CD4-positive, alpha-beta T cell treated with Interleukin-10 for 1 hour (primary cell): ENCODE results near the gene MED31.
"Not testable (repeated sequence)": the region's sequence is repeated elsewhere in the genome, so short reads cannot be mapped to it uniquely, and the experiment has no call there.

ENCODE experiments used
- DNase-seq: peaks from one replicate; pipeline ENCODE4 v3.0.0-alpha.2; 2020

MED31 gene

DNA sequence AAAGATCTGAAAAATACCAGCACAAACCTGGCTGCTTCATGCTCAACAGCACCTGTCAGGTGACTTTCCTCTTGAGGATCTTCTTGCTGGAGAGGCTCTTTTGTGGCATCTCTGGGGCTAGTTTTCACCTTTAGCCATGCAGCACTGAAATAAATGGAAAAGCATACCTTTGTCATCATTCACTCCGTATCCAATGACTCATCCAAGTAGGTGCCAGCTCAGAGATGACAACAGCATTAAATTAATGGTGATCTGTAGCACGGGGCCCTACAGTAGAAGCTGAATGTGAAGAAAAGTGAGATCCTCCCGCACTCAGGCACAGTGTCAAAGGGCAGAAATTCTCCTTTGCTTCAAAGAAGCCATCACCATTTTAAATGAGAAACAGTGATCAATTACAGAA is 43.1 kb downstream of the MED31 start:
- no peak for DNase-seq

DNA sequence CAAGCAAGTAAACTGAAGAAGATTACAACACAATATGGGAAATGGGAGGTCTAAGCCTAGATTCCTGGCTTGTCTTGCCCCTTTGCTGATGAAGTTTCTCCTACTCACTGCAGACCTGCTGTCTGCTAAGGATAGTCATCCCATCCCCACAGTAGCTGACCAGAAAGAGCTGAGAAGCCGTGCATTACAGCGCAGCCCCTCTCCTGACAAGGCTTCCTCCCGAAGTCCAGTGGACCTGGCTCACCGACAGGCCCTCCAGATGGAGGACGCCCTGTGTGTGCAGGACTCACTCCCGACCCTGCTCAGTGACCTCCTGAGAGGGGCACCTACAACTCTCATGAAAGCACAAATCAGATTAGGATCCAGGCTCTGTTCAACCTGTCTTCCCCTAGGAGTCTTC is 46.3 kb downstream of the MED31 start:
- no peak for DNase-seq

DNA sequence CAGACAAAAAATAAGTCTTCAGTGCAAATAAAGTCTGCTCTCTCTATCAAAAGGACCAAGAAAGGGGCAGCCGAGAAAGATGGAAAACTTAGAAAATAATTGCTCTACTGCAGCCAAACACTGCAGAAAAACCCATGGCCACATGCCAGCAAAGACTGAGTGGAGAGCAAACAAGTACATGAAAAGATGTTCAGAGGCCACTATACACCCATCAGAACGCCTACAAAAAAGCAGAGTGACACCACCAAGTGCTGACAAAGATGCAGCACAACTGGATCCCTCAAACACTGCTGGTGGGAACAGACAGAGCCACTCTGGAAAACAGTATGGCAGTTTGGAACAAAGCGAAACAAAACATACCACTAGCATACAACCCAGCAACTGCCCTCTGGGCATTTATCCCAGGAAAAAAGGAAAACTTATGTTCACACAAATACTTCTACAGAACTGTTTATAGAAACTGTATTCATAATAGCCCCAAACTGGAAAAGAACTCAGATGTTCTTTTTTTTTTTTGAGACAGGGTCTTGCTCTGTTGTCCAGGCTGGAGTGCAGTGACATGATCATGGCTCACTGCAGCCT is 47.6 kb downstream of the MED31 start:
- no peak for DNase-seq

DNA sequence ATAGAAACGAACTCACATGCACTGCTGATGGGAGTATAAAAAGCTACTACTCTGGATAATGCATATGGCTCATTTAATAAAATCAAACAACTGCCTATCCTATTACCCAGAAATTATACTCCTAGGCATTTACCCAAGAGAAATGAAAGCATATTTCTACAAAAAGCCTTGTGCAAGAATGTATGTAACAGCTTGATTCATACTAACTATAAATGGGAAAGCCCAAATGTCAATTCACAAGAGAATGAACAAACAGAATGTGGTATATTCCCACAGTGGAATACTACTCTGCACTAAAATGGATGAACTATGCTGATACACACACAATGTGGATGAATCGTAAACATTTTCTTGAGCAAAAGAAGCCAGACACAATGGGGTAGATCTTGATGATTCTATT is 49.3 kb downstream of the MED31 start:
- no peak for DNase-seq

DNA sequence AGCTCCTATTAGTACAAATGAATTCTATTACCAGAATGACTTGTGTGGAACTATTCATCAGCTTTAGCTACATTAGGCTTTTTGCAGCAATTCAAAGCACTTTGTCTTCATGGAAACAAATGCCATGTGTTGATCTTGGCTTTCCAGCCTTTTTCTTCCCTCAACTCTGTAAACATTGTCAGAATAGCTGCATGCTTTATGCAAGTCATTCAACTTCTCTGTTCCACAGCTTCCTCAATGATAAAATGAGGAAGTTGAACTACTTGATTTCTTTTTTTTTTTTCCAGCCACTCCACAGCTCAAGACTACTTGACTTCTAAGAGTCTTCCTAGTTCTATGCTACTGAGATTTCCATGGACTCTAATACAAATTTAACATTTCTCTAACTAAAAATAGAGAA is 52.0 kb downstream of the MED31 start:
- DNase-seq = no peak

DNA sequence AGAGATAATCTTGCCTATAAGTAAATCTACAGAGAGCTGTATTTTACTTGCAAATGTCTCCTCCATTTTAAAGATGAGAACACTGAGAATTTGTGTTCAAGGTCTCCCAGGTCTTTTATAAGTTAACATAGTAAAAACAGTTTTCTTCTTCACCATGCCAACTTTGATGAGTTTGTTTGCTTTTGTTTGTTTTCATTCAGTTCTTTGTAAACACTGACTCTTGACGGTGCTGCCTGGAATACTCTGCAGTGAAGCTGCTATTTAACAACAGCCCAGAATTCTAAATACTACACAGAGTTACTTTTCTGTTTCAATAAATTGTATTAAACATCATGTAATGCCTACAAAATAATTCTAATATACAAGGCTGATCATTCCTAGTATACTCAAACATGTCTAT is 53.7 kb downstream of the MED31 start:
- no peak for DNase-seq

DNA sequence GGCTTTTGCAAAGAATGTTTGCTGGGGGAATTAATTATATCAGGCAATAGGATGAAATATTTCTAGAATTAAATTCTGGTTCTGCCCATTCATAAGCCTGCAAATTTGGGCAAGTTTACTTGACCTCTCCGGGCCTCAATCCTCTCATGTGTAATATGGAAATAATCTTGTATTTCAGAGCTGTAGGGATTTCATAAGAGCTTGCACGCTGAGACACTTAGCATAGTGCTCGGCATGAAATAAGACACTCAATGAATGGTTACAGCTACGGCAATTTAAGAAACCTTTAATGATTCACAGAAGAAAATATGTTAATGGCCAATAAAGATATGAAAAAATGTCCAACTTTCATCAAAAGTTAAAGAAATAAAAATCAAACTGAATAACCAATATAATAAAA is 54.5 kb downstream of the MED31 start:
- no peak for DNase-seq

DNA sequence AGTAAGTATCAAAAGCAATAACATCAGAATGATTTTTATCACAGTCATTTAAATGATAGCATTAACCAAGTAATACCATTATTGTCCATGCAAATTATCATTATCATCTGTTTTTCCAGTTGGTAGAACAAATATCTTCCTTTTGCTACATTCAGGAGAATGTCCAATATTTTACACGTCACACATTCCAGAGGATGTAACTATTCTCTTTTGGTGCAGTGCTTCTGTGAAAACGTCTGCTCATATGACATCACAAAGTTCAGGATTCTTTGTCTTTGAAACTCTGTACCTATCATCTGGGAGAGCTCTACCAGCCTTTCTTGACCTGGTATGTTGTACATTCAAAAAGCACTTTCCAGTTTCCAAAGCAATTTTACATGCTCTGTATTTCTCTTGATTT is 54.9 kb downstream of the MED31 start:
- no peak for DNase-seq

DNA sequence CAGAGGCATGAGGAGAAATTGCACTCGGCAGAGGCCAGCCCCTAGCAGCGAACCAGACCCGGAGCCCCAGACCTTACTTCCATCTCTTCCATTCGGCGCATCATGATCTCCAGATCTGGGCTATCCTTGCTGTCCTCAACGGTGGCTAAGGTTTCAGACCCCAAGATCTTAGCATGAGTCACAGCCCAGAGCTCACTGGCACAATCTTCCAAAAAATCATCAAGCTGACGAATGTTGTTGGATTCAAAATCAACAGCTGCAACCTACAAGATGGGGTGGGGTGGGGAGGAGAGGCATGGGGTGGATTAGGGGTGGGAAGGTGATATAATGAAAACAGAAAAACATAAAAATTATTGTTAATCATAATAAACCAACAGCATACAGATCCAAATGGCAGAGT is 55.3 kb downstream of the MED31 start:
- no peak for DNase-seq

DNA sequence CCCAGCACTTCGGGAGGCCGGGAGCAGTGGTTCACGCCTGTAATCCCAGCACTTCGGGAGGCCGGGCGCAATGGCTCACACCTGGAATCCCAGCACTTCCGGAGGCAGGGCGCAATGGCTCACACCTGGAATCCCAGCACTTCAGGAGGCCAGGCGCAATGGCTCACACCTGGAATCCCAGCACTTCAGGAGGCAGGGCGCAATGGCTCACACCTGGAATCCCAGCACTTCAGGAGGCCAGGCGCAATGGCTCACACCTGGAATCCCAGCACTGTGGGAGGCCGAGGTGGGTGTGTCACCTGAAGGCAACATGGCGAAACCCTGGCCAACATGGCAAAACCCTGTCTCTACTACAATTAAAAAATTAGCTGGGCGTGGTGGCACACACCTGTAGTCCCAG is 58.0 kb downstream of the MED31 start:
- DNase-seq = not testable (repeated sequence)
